ENCODE measurements around the gene CXXC5.
A peak's percentile ranks its signal among the peaks of the same experiment; 100 is the strongest.

The CXXC5 gene

DNA sequence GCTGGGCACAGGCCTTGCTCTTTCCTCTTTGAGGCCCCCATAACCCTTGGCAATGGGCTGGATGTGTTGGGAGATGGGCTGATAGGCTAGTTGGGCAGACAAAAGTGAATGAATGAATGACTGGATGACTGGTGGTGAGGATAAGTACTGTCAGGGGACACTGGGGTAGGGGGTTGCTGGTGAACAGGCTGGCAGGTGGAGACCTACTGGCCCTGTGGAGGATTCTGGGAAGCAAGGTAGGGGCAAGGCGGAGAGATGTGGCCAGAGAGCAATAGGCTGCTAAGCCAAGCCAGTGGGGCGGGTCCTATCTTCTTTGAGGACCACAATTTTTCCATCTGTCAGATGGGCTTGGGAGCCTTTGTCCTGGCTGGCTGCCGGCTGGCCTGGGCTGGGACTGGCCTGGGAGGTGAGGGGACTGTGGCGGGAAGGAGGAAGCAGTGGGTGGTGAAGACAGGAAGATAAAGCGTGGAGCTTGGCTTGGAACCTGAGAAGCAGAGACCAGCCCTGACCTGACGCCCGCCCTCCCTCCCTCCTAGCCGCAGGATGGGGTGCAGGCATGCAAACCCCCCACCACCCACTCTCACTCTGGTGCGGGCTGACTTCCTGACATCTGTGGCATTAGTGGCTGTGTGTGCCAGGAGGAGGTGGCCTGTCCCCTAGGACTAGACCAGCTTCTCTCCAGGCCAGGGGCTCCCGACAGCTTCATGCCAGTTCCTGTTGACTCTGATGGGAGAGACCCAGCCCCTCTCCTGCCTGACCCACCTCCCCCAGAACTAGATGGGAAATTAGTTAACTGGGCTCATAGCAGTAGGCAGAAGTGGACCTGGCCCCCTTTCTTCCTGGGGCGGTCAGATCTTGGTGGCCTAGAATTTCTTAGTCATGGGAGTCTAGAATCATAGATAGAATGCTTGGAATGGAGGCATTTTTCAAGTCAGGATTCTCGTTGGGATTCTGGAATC lies 9.5 kb downstream of the CXXC5 start:
- DNase-seq (ENCODE audit: low read depth) = peak; percentile 52

DNA sequence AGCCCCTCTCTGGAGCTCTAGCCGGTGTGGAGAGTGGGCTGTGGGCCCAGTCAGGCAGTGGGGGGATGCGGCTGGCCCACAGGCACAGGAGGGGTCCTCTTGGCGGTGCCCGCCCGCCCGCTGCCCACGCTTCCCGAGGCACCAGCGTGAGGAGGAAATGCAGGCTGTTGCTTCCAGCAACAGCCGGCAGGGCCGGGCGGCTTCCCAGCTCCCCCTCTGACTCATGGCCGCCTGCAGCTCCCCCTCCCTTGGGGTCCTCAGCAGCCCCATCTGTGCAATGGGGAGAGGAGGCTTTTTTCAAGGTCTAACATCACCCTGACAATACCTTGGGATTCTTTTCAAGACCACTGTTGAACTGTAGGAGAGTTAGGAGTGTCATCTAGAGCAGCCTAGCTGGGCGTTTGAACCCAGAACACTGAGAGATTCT lies 10.4 kb downstream of the CXXC5 start:
- H3K4me3 ChIP-seq (ENCODE audit: low read depth, low read length) = no peak overlapping the region
- no peak for DNase-seq (ENCODE audit: low read depth)
- TF ChIP-seq, protein P1, sequence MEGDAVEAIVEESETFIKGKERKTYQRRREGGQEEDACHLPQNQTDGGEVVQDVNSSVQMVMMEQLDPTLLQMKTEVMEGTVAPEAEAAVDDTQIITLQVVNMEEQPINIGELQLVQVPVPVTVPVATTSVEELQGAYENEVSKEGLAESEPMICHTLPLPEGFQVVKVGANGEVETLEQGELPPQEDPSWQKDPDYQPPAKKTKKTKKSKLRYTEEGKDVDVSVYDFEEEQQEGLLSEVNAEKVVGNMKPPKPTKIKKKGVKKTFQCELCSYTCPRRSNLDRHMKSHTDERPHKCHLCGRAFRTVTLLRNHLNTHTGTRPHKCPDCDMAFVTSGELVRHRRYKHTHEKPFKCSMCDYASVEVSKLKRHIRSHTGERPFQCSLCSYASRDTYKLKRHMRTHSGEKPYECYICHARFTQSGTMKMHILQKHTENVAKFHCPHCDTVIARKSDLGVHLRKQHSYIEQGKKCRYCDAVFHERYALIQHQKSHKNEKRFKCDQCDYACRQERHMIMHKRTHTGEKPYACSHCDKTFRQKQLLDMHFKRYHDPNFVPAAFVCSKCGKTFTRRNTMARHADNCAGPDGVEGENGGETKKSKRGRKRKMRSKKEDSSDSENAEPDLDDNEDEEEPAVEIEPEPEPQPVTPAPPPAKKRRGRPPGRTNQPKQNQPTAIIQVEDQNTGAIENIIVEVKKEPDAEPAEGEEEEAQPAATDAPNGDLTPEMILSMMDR (IDR thresholded peaks at IDR 0.05; ENCODE audit: insufficient read depth, low read depth, low read length, missing control alignments) = no peak

More for the DNA sequence above, 9.5 kb downstream of the CXXC5 start:
- TF ChIP-seq, protein P1 (IDR thresholded peaks at IDR 0.05; ENCODE audit: insufficient read depth, low read depth, low read length, missing control alignments) = no peak
- no peak overlapping the region for H3K4me3 ChIP-seq (ENCODE audit: low read depth, low read length)

DNA sequence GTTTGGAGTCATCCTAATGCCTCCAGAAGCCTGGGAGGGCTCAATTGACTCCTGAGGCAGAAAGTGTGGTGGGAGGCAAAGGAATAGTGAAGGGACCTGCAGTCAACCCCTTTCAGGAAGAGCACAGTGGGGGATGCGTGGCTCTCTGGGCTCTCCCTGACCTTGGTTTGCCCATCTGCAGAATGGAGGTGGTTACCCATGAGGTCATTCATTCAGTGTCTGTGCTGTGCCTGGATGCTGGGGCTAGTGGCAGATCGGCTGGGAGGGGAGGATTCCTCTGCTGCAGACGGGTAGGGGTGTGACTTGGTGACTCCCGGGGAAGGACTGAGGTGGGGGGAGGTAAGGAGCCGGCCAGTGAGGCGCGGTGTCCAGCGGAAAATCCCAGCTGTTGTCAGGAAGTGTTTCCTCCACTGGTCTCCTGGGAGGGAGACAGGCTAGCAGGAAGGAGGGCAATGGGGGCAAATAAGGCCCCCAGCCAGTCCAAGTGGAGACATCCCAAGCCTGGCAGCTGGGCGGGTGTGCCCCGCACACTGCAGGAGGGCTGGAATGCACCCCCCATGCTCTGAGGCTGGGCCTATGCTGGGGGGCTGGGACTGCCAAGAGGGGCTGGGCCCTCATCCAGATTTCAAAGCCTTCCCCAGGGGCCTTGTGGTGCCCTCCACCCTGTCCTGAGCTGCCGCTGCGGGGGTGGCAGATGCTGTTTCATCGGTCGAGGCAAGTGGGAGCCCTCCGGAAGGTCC lies 10.9 kb downstream of the CXXC5 start:
- peak overlapping the region; percentile 35 for H3K4me3 ChIP-seq (ENCODE audit: low read depth, low read length)
- peak; percentile 52 for DNase-seq (ENCODE audit: low read depth)
- TF ChIP-seq, protein P1 (IDR thresholded peaks at IDR 0.05; ENCODE audit: insufficient read depth, low read depth, low read length, missing control alignments) = no peak

DNA sequence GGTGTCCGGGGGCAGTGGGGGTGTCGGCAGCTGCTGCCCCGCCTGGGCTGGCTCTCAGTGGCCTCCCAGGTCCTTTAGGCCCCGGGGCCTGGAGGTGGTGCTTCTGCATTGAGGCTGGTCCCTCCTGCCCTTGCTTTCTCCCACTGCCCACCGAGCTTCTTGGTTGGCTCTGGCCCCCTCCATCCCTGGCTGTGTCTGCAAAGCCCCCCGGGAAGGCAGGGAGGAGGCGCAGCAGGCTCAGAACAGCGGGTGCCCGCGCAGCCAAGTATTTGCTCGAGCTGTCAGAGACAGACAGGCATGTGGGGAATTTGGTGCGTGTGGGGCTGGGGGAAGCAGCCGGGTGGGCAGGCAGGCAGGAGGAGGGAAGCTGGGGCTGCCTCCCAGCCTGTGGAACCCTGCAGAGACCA lies 11.5 kb downstream of the CXXC5 start:
- no peak for DNase-seq (ENCODE audit: low read depth)
- H3K4me3 ChIP-seq (ENCODE audit: low read depth, low read length) = peak overlapping the region; percentile 35
- TF ChIP-seq, protein P1 (IDR thresholded peaks at IDR 0.05; ENCODE audit: insufficient read depth, low read depth, low read length, missing control alignments) = no peak

DNA sequence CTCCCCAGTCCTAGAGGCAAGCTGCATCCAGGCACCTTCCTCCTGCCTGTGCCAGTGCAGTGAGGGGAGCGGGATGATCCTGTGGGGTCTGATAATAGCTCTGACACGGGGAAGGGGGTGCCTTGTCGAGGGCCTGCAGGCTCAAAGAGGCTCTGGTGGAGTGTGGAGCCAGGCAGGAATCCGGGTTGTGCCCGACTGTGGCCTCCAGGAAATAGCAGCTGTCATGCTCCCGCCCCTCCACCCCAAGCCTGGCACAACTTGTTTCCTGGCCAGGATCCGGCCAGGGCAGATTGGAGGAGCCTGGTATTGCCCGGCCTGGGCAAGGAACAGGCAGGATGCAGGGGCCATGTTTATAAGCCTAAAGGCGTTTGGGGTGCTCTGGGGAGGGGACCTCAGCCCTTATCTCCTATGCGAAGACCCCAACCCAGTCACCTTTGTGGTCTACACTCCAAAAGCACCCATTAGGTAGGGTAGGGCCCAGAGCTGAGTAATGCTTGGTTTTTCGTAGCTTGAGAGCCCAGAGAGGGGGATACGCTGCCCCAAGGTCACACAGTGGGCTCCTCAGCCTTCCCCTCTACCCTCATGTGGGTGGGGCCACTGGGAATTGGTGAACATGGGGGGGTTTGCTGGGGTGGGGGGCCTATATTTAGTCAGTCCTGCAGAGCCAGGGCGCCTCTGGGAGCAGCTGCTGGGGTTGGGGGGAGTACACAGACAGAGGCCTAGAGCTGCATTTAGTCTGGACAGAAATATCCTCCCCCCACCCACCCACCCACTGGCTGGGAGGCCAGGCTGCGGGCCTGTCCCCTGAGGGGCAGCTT lies 12.2 kb downstream of the CXXC5 start:
- TF ChIP-seq, protein P1 (IDR thresholded peaks at IDR 0.05; ENCODE audit: insufficient read depth, low read depth, low read length, missing control alignments) = no peak
- peak overlapping the region; percentile 35 for H3K4me3 ChIP-seq (ENCODE audit: low read depth, low read length)
- no peak for DNase-seq (ENCODE audit: low read depth)

Data from GM12865 (cell line).